ENCODE measurements around the gene CHST6.
"Not testable (repeated sequence)": the region's sequence is repeated elsewhere in the genome, so short reads cannot be mapped to it uniquely, and the experiment has no call there.

The CHST6 gene

DNA sequence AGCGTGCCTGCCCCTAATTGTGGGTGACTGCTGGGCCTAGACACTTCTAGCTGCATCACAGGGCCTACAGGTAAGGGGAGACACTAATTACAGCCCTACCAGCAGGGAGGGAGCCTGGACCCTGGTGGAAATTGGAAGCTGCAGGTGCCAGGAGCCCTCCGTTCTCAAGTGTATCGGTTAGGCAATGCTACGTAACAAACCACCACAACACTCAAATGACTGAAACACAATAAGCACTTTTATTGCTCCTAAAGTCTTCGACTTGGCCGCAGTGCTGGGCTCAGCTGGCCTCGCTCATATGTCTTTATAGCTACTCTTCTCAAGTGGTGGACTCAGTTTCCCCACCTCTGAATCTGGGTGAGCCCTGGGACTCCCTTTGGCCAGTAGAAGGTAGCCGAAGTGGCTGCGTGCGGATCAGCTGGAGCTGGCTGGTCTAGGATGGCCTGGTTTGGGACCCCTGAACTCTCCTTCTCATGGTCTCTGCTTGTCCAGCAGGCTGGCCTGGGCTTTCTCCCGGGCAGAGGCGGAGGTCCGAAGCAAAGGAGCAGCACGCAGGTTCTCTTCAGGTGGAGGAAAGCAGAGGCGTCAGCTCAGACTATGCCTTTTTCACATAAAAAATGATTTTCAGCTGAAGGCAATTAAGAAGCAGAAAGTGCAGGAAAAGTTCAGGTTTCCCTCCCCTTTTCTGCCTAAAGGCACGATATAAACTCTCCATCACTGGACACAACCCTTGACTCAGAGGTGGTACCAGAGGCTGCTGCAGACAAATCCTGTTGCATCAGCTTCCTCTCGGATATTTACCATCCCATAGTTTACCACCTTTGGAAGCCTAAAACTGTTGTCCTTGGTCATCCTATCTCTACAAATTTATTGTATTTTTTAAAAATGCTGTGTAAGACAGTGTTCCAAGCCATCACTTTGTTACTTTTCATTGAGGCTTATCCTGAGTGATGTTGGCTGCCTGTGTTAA, 22.0 kb downstream of the CHST6 start:
- no peak for DNase-seq

DNA sequence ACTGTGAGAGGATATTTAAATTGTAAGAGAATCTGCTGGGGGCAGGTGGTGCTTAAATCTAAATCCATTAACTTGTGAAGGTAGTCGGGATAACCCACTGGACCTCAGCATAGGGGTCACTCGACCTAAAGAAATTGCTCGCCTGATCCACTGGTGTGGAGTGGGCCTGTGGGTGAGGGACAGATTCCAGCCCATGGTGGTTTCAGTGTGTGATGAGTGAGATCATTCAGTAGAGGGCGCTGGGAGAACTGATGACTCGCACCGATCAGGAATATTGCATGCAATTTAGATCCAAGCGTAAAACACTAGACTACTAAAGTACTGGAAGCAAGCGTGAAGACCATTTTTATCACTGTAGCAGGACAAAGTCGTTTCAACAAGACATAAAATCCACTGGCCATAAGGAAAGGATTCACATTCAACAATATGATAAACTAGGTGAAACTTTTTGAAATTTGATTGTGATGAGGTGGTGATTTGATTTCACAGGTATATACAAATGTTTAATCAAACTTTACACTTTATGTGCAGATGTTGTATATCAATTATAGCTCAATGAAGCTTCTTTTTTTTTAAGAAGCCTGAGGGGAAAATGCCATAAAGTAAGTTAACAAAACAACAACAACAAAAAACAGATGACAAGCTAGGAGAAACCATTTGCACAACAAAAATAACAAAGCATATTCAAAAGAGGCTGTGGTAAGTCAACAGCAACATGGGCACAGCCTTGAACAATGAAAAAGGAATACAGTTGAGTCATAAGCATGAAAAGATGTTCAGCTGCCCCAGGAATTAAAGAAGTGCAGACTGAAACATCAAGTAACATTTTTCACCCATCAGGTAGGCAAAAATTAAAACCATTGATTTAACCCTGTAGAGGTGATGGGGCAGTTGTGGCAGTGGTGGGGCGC, 23.3 kb downstream of the CHST6 start:
- peak; percentile 15 for DNase-seq

DNA sequence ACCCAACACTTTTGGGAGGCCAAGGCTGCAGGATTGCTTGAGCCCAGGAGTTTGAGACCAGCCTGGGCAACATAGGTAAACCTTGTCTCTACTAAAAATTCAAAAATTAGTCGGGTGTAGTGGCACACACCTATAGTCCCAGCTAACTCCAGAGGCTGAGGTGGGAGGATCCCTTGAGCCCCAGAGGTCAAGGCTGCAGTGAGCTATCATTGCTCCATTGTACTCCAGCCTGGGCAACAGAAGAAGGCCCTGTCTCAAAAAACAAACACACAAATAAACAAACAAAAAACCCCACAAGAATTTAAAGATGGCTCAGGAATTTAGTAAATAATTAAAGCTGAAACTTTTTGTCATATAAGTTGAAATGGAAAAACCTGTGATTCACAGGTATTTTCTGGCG, 28.5 kb downstream of the CHST6 start:
- no peak for DNase-seq

DNA sequence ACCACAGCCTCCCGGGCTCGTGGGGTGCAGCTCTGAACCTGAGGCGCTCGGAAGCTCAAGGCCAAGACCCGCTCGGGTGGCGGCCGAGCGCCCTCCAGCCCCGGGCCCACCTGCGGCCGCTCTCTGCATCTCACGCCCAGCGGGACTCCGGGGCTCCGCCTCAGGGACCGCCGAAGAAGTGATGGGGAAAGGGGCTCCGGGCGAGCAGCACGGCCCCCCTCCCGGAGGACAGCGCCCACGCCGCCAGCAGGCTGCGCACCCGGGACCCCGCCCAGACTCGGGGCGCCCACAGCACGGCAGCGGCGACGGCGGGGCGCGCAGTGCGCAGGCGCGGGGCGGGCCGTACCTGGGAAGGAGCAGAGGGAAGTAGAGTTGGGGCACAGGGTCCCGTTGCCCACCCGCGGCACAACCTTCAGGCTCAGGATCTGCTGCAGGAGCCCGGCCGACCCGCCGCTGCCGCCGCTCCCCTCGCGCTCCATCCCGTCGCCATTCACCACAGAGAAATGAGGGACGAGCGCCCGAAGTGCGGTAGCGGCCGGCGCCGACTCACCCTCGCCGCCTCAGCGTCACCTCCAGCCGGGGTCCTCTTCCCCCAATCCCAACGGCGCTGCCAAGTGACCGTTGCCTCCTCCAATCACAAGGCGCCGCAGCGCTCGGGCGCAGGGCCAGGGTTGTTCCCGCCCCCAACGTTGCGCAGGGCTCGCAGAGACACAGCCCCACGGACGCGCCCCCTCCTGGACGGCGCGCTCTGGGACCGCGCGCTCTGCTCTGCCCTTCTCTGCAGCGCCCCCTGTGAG, 30.9 kb downstream of the CHST6 start, which contains the start of gene TMEM170A:
Gene TMEM170A (minus strand): TSS at position 568 of the 797 bp plus-strand sequence. CDS start 89 bp downstream, at position 479.
- DNase-seq, result peak; percentile 91

DNA sequence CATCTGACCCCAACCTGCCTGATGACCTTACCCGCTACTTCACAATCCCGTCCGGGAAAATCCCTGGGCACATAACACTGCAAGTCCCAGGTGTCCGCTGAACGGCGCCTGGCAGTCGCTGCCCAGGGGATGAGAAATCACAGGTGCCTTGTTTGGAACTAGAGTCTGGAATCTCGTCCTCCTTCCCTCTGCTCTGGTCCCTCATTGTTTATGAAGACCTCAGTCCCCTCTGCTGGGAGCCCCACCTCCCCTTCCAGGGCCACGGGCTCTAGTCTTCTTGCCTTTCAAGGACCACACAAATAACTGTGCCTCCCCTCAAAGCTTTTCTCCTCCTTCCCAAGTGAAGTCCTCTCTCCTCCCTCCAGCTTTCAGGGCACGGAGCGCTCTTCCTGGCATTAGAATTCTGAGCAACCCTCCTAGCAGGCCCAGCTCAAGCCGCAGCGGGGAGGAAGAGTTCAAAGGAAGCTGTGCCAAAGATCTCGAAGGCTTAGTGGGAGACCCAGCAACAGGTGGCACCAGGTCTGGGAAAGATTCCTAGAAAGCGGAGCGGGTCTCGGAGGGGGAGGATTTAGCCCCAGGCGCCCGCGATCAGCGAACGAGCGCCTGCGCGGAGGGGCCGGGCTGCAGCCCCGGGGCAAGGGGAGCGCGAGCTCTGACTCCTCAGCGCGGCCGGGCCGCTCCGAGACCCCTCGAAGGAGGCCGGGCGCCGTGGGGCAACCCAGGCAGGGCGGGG, 31.7 kb downstream of the CHST6 start:
- peak; percentile 42 for DNase-seq

DNA sequence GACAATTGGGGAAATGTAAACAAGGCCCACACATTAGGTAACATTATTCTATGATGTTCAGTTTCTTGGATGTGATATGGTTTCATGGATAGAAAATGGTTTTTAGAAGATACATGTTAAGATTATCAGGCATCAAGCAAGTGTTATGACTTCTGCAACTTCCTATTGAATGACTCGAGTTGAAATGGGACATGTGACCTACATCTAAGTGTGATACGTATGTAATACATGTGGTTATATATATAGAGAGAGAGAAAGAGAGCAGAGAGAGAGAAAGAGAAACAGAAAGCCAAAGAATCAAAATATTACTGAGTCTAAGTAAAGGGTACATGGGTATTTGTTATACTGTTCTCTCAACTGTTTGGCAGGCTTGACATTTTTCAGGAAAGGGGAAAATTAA, 32.4 kb downstream of the CHST6 start:
- DNase-seq, result no peak

DNA sequence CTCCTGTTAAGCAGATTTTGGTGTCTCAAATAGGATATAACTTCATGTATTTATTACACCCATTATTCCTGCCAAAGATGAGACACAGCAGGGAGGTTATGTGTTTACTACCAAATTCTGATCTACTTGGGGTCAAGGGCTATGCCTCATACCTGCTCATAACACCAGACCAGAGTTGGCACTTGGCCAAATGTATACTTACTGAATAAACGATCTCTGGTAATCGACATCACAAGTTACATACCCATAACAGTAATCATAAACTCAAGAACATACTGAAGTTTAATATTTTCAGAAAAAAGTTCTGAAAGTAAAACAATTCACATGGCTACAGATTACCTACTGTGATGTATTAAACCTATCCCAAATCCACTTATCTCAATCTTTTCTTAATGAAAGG, 33.7 kb downstream of the CHST6 start:
- no peak for DNase-seq

DNA sequence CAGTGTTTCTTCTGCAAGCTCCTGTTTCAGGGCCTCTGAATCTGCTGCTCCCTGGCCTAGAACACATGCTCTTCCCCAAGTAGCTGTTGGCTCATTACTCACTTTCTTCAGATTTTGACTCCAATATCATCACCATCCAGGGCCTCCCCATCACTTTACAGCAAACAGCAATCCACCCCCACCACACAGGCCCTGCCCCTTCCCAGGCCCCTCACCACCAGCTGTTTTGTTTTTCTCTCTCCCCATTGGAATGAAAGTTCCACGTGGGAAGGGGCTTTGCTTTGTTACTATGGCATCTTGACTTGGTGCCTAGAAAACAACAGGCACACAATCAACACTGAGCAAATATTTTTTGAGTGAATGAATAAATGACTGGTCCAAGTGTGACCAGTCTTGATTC, 34.8 kb downstream of the CHST6 start:
- DNase-seq, result no peak

DNA sequence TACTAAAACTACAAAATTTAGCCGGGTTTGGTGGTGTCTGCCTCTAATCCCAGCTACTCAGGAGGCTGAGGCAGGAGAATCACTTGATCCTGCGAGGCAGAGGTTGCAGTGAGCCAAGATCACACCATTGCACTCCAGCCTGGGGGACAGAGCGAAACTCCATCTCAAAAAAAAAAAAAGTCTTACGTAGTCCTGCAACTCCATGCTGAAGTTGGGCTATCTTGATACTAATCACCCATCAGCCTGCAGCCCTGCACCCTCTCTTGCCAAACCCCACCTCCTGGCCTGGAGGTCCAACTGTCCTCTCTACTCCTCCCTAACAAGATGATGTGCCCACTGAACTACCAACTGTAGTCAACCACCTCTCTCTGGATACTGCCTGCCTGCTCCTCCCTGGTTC, 35.5 kb downstream of the CHST6 start:
- no peak for DNase-seq

DNA sequence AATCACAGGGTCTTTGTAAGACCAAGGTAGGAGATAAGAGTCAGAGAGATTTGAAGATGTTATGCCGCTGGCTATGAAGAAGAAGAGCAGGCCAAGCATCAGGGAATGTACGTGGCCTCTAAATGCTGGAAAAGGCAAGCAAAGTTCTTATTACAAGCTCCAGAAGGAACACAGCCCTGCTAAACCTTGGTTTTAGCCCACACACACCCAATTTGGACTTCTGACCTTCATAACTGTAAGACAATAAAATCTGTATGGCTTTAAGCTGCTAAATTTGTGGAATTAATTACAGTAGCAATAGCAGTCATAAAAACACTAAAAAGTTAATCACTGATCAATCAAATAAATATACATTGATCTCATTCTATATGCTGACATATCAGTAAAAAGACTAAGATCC, 36.8 kb downstream of the CHST6 start:
- no peak for DNase-seq

DNA sequence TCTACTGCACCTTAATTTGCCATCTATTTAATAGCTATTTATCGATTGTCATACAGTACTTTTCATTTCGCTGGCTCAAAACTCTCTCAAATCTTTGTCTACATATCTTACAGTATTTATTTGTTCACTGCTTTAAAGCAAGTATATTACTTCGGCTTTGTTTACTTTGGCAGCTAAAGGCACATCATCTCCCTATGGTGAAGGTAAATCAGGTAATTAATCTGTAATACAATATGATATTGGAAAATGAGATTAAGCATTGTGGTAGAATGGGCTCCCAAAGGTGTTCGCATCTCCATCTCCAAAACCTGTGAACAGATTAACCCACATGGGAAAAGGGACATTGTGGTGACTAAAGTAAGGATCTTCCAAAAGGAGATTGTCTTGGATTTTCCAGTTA, 37.2 kb downstream of the CHST6 start:
- no peak for DNase-seq

DNA sequence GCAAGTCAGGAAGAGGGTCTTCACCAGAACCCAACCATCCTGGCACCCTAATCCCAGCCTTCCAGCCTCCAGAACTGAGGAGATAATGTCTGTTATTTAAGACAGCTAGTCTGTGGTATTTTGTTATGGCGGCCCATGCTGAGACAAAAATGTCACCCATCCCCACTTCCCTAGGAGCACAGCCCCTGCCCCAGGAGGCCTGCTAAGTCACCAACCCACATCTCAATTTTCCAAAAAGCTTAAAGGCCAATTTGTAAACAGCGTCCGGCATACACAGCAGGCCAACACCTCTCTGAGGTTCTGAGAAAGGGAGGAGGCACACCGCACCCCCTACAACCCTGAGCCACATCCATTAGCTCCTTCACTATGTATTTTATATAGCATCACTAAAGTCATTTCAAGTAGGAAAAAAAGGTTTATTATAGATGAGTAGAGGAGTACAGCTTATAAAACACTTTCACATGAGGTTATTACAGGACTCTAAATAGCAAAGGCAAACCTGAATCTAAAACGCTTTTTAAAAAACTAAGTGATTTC, 37.7 kb downstream of the CHST6 start:
- no peak for DNase-seq

DNA sequence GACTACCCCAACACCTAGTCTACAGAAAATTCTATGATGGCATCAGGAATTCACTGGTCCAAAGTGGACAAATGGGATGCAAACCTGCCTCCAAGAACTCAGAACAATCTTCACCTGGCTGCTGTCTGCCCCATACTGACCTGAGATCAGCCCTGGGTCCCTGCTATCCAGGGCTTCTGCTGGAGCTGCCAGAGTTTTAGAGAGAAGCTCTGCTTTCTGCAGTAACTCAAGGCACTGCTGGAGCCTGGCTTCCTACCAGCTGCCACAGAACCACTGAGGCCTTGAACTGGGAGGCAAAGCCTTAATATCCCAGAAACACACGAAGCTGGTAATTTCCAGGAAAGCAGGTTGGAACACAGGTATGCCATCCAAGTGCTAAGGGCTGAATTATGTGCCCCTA, 38.3 kb downstream of the CHST6 start:
- no peak for DNase-seq

DNA sequence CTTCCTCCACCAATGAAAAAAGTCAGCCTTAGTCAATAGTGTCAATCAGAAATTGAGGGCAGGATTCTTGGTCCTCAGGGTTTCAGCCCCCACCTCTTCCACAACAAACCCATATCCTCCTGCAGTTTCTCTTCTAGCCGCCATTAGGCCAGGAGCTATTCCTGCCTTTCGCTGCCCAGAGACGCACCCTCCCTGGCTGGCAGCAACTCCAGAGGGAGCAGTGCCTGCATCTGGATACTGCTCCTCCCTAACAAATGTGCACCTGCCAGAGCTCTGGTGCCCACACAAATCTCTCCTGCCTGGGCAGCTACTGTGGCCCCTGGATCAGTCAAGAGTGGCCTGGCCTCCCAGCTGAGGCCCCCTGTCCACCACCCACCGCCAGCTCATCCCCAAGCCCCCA, 38.8 kb downstream of the CHST6 start:
- not testable (repeated sequence) for DNase-seq

DNA sequence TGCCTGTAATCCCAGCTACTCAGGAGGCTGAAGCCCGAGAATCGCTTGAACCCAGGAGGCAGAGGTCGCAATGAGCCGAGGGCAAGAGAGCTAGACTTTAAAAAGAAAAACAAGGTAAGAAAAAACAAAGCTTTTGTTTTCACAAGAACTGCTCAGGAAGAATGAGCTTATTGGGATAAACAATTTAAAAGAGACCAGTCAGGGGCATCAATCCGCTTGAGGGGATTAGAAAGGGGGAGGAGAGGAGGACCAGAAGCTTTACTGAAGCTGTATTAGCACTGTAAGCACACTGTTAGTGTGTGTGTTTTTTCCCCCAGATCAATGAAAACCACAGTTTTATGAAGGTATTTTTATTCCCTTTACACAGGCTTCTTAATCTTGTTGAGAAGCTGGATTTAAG, 39.6 kb downstream of the CHST6 start:
- DNase-seq, result no peak

DNA sequence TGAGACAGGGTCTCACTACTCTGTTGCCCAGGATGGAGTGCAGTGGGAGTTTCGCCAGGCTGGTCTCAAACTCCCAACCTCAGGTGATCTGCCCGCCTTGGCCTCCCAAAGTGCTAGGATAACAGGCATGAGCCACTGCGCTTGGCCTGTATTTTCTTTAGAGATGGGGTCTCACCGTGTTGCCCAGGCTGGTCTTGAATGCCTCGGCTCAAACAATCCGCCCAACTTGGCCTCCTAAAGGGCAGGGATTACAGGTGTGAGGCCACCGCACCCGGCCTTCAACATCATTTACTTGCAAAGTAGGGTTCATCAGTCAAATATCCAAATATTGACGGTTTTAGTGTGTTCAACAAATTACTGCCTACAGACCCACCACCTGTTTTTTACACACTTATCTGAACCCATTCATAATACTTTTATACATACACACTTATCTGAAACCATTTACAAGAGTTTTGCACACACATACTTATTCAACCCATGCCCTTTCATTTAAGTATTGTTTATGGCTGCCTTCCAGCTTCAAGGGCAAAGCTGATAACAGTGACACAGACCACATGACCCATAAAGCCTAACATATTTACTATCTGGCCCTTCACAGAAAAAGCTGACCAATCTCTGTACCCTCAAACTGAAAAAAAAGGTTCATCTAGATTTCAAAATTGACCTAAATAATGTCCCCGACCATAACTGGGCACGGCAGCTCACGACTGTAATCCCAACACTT, 42.6 kb downstream of the CHST6 start:
- no peak for DNase-seq

DNA sequence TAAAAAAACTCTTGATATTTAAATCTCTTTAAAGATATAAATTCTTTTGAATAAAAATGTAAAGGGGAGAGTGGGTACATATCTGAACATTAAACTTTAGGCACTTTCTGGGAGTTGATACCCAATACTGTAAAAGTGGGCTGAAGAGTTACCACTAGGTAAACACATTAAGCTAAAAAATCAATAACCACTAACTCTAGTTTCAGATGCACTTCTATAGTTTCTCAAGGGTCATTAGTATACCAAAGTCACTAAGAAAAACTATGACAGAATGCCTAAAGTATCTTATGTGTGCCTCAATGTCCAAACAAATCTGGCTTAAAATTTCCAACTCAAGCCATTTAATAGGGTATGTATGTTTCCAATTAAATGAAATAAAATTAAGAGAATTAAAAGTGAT, 48.8 kb downstream of the CHST6 start:
- no peak for DNase-seq

DNA sequence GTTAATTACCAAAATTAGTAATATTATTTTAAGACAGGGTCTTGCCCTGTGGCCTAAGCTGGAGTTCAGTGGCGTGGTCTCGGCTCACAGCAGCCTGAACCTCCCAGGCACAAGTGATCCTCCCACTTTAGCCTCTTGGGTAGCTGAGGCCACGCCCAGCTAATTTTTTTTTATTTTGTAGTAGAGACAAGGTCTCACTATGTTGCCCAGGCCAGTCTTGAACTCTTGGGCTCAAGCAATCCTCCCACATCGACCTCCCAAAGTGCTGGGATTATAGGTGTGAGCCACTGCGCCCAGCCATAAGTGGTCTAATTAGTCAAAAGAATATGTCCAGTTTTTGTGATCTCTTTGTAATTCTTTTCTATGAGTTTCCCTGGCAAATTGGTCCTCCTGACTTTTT, 49.9 kb downstream of the CHST6 start:
- no peak for DNase-seq

DNA sequence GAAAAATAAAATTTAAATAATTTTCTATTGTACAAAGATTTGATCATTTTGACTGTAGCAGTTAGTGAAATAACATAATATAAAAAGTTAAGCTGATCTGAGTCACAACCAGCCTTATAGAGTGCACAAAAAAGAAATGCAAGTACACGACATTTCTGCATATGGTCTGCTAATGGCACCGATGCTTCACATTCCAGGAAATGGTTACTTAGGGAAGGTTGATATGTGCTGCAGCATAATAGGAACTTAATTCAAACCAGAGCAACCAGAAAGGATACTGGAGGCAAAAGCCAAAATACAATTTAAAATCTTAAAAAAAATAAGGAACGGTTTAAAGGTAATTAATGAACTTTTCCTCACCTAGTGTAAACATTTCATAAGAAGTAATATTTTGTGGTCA, 51.9 kb downstream of the CHST6 start:
- no peak for DNase-seq

DNA sequence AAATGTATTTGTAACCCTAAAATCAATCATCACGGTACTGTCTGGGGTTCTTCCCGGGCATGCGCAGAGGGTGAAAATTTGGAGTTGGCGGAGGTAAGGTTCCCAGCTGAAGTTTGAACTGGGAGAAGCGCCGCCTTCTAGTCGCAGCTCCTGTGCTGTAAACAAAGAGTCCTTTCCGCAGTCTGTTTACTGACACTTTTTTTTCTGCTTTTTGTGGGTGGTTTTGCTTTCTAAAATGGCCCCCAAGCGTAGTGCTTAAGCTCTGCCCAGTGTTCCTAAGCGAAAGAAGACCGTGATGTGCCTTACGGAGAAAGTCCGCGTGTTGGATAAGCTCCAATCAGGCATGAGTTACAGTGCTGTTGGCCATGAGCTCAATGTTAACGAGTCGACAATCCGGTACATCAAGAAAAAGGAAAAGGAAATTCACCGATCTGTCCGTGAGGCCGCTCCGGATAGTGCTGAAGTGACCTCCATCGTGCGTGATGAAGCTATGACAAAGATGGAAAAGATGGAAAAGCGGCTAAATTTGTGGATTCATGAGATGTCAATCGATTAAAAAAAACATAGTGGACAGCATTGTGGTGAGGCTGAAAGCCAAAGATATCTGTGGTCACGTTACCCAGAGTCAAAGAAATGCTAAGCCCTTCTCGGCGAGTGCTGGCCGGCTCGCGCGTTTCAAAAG, 61.4 kb downstream of the CHST6 start:
- DNase-seq, result peak; percentile 62
